Pericardium fibroblast (primary cell): ENCODE data around the gene ETHE1. TPM values are rescaled to one million over a fixed set of nuclear protein-coding genes. Genes with fewer than 3 reads are reported as not detected.

Source experiments
- total RNA-seq: library from RNA; depleted of rRNA; stranded (reverse); fragments of >200 nt; gene quantifications from 2 replicates; pipeline ENCODE4 v1.2.3, GENCODE V29; 2015

Gene ETHE1, protein sequence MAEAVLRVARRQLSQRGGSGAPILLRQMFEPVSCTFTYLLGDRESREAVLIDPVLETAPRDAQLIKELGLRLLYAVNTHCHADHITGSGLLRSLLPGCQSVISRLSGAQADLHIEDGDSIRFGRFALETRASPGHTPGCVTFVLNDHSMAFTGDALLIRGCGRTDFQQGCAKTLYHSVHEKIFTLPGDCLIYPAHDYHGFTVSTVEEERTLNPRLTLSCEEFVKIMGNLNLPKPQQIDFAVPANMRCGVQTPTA
- total RNA-seq, result 60.9 and 78.2 TPM in 2 replicates

DNA sequence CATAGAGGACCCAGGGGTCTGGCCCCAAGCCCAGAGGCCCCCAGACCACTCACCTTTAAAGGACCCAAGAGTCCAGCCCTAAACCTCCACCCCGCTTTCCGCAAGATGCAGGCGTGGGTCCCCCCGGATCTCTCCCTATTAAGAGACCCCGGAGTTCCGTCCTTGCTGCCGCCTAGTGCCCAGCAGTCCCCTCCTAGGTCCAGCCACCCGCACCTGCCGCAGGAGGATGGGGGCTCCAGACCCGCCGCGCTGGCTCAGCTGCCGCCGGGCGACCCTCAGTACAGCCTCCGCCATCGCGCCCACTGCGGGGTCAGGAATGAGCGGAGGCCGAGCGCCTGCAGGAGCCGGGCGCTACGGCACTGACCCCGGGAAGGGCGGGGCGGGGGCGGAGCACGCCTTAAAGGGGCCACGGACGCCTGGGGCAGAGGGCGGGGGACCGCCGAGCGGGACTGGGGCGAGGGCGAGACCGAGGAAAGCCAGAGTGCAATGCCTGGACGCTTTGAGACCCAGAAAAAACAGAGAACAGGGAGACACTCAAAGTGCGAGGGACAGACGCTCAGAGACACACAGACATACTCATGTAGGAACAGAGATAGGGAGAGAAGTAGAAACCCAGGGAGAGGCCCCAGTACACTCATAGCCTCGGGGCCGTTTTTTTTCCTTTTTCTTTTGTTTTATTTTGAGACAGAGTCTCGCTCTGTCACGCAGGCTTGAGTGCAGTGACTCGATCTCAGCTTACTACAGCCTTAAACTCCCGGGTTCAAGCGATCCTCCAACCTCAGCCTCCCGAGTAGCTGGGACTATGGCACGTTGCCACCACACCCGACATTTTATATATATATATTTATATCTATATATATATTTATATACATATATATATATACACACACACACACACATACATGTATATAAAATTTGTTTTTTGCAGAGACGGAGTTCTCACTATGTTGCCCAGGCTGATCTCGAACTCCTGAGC lies at the start of gene ETHE1:
Gene ETHE1 (minus strand): TSS at position 318 of the 976 bp plus-strand sequence. CDS start 24 bp downstream, at position 294.

DNA sequence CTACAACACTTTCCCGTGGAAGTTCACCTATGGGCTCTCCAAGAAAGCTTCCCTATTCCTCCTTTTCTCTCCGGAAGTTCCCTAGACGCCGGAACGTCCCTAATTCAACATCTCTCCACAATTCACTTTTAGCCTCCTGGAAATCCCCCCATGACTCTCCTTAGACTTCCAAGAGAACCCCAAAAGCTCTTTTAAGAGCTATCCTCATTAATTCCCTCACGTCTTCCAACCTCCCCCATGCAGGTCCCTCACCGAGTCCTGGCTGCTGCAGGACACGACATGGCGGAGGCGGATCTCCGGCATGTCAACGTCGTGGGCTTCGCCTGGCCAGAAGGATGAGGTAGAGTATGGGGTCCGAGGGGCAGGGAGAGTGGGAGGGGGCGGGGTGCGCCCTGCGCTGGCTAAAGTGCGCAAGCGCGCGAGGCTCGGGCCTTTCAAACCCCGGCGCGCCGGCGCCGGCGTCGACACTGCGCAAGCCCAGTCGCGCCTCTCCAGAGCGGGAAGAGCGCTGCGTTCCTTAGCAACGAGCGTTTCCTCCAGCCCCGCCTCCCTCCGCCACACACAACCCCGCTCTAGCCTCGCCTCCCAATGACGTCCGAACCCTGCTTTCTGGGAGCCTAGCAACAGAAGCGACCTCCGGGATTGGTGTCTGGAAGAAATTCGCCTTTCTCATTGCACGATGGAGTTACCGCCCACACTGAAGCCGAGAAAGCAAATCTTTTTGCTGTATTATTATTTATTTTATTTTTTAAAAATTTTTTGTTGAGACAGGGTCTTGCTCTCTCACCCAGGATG lies 48.4 kb upstream of the ETHE1 start, which contains the start of the genes PINLYP and XRCC1:
Gene PINLYP (plus strand): TSS at position 646 of the 795 bp plus-strand sequence. CDS start 1,391 bp downstream, outside the sequence.
Gene XRCC1 (minus strand): TSS at position 372 of the 795 bp plus-strand sequence. CDS start 69 bp downstream, at position 303.

DNA sequence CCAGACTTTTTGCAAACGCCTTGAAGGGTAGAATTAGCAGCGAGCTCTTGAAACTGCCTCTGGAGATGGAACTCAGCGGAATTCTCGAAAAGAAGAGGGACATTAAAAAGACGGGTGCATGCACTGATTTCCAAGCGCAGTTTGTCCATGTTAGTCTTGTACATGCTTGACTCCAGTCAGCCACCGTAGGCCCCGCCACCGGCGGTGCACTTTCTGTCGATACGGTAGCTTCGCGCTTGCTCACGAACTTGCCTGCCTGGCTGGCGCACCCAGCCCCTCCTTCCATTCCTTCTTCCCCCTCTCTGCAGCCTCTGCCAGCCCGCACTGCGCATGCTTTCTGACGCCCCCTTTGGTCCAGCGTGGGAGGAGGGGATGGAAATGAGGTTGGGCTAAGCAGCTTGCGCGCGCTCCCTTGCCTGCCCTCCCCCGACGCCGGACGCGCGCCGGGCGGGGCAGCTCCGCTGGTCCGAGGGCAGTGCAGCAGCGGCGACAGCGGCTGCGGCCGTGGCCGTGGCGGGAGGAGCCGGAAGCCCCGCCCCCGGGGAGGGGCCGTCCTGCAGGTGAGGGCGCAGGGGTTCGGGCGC lies 6.1 kb upstream of the ETHE1 start, which contains the start of gene ZNF575:
Gene ZNF575 (plus strand): TSS at position 227 of the 584 bp plus-strand sequence. CDS start 1,235 bp downstream, outside the sequence.

DNA sequence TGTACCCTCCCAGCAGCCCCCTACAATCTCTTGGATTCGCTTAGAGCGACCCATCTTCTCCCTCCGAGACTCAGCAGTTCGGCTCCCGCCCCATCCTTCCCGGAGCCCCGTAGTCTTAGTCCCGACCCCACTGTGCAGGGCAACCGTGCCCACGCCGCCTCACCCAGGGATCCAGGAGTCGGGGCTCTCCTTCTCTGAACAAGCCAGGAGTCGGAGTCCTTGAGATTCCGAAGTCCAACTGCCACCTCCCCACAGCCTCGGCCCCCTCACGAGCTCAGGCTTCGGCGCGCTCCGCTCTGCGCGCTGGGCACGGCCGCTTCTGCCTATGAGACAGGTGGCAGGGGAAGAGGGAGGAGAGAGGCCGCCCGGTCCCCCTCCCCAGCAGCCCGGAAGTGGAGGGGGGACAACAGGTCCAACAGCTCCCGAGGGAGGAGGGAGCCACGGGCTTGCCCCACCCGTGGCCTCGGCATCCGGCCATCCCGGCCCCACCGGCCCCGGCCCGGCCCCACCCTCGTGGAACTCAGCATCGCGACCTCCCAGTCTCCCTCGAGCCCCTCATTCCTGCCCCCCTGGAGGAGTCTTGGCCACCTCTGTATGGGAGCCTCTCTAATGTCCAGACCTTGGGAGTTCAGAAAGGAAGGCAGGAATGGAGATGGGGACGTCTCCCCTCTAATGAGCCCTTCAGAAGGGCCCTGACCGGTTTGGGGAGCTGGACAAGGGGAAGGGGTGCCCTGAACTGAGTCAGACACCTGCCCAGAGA lies 22.4 kb downstream of the ETHE1 start, which contains the start of gene PHLDB3:
Gene PHLDB3 (minus strand): TSS at position 321 of the 760 bp plus-strand sequence. CDS start 628 bp downstream, outside the sequence.

DNA sequence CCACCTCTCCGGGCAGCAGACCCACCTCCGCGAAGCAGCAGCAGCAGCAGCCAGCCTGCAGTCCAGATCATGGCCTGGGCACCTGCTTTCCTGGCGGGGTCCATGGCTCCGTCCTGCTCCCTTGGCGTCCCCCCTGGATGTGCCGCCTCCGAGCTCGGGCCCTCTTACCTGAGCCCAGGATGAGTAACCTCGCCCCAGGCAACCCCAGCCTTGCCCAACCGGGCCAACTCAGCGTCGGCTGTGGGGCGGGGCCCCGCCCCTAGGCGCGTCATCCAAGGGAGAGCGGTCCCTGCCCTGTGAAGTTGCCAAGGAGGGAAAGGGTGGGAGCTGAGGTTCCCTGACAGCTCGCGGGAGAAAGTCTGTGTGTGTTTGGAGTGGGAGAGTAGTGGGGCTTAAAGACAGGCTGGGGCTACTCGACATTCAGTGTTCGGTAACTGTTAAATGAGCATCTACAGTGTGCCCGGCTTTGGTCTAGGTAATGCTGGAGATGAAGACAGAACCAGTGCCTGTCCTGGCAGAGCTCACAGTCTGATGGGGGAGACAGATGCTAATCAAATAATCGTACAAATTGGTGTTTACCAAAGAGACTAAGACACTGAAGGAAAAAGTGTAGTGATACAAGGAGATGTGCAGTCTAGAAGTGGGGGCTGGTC lies 61.4 kb downstream of the ETHE1 start, which contains the start of gene LYPD3:
Gene LYPD3 (minus strand): TSS at position 141 of the 653 bp plus-strand sequence. CDS start 37 bp downstream, at position 104.

Other genes starting within 250 kb of the ETHE1 start
- not detected in 2 replicates for gene CD177, start 173.5 kb downstream of the ETHE1 start, total RNA-seq
- gene TEX101, start 112.3 kb downstream of the ETHE1 start, total RNA-seq, result not detected in 2 replicates
- 1.3 TPM in 1 of 2 replicates, not detected in the other for gene LYPD3, start 61.6 kb downstream of the ETHE1 start, total RNA-seq
- 8.1 and 12.9 TPM in 2 replicates for gene PHLDB3, start 22.5 kb downstream of the ETHE1 start, total RNA-seq
- gene ZNF575, start 6.0 kb upstream of the ETHE1 start, total RNA-seq, result 0.43 and 0.58 TPM in 2 replicates
- gene XRCC1, start 48.3 kb upstream of the ETHE1 start, total RNA-seq, result 17.9 and 20.3 TPM in 2 replicates
- 0.58 and 1.8 TPM in 2 replicates for gene PINLYP, start 48.6 kb upstream of the ETHE1 start, total RNA-seq
- gene IRGQ, start 68.9 kb upstream of the ETHE1 start, total RNA-seq, result 8.7 and 21.2 TPM in 2 replicates
- gene ZNF576, start 69.4 kb upstream of the ETHE1 start, total RNA-seq, result 7.9 and 8.8 TPM in 2 replicates
- 0.17 TPM in 1 of 2 replicates, not detected in the other for gene SRRM5, start 84.9 kb upstream of the ETHE1 start, total RNA-seq
- 43.9 and 60.2 TPM in 2 replicates for gene ZNF428, start 92.4 kb upstream of the ETHE1 start, total RNA-seq
- 0.70 and 2.6 TPM in 2 replicates for gene CADM4, start 112.6 kb upstream of the ETHE1 start, total RNA-seq
- gene PLAUR, start 143.0 kb upstream of the ETHE1 start, total RNA-seq, result 42.1 and 58.0 TPM in 2 replicates
- gene IRGC, start 188.9 kb upstream of the ETHE1 start, total RNA-seq, result not detected in 2 replicates
- gene SMG9, start 227.8 kb upstream of the ETHE1 start, total RNA-seq, result 9.4 and 12.8 TPM in 2 replicates